ENCODE data around the gene LDHAL6A.
"Not testable (repeated sequence)": the region's sequence is repeated elsewhere in the genome, so short reads cannot be mapped to it uniquely, and the experiment has no call there.

Gene LDHAL6A

GRCh38 chr11:18455686-18456372, at the start of gene LDHAL6A:
Gene LDHAL6A (plus strand): TSS chr11:18455856. CDS start chr11:18456681, 825 bp downstream.
- no peak for DNase-seq
- in situ Hi-C loops (cut with MboI; ENCODE audit: low pct_unique_long_range_greater_than_20kb, low sequenced_read_pairs) = no loop called here

GRCh38 chr11:18407400-18407799, 48.3 kb upstream of the LDHAL6A start:
- DNase-seq; in situ Hi-C loops (cut with MboI; ENCODE audit: low pct_unique_long_range_greater_than_20kb, low sequenced_read_pairs): not testable (repeated sequence)

- in situ Hi-C loops (cut with MboI; ENCODE audit: low pct_unique_long_range_greater_than_20kb, low sequenced_read_pairs) = no loop called here
- DNase-seq = no peak
These were observed 46.9 kb upstream of the LDHAL6A start for GRCh38 chr11:18408558-18409291.

GRCh38 chr11:18416459-18416858, 39.2 kb upstream of the LDHAL6A start:
- in situ Hi-C loops (cut with MboI; ENCODE audit: low pct_unique_long_range_greater_than_20kb, low sequenced_read_pairs) = no loop called here
- DNase-seq = no peak

GRCh38 chr11:18419040-18419439, 36.6 kb upstream of the LDHAL6A start:
- DNase-seq = no peak
- in situ Hi-C loops (cut with MboI; ENCODE audit: low pct_unique_long_range_greater_than_20kb, low sequenced_read_pairs) = no loop called here

GRCh38 chr11:18420067-18420466, 35.6 kb upstream of the LDHAL6A start:
- in situ Hi-C loops (cut with MboI; ENCODE audit: low pct_unique_long_range_greater_than_20kb, low sequenced_read_pairs) = no loop called here
- DNase-seq = no peak

GRCh38 chr11:18427240-18427639, 28.4 kb upstream of the LDHAL6A start:
- in situ Hi-C loops (cut with MboI; ENCODE audit: low pct_unique_long_range_greater_than_20kb, low sequenced_read_pairs) = no loop called here
- DNase-seq = no peak

- in situ Hi-C loops (cut with MboI; ENCODE audit: low pct_unique_long_range_greater_than_20kb, low sequenced_read_pairs) = no loop called here
- no peak for DNase-seq
These were observed 26.3 kb upstream of the LDHAL6A start for GRCh38 chr11:18429332-18429731.

GRCh38 chr11:18438691-18439090, 17.0 kb upstream of the LDHAL6A start:
- in situ Hi-C loops (cut with MboI; ENCODE audit: low pct_unique_long_range_greater_than_20kb, low sequenced_read_pairs) = no loop called here
- no peak for DNase-seq

GRCh38 chr11:18449251-18449650, 6.4 kb upstream of the LDHAL6A start:
- DNase-seq = no peak
- in situ Hi-C loops (cut with MboI; ENCODE audit: low pct_unique_long_range_greater_than_20kb, low sequenced_read_pairs) = no loop called here

GRCh38 chr11:18452927-18453326, 2.7 kb upstream of the LDHAL6A start:
- DNase-seq = no peak
- in situ Hi-C loops (cut with MboI; ENCODE audit: low pct_unique_long_range_greater_than_20kb, low sequenced_read_pairs) = no loop called here

GRCh38 chr11:18457450-18457849, 1.8 kb downstream of the LDHAL6A start:
- no peak for DNase-seq
- in situ Hi-C loops (cut with MboI; ENCODE audit: low pct_unique_long_range_greater_than_20kb, low sequenced_read_pairs) = no loop called here

GRCh38 chr11:18459634-18460033, 4.0 kb downstream of the LDHAL6A start:
- in situ Hi-C loops (cut with MboI; ENCODE audit: low pct_unique_long_range_greater_than_20kb, low sequenced_read_pairs) = no loop called here
- DNase-seq = no peak

- no peak for DNase-seq
- in situ Hi-C loops (cut with MboI; ENCODE audit: low pct_unique_long_range_greater_than_20kb, low sequenced_read_pairs) = no loop called here
These were observed 6.3 kb downstream of the LDHAL6A start for GRCh38 chr11:18461909-18462308.

- no peak for DNase-seq
- in situ Hi-C loops (cut with MboI; ENCODE audit: low pct_unique_long_range_greater_than_20kb, low sequenced_read_pairs) = no loop called here
These were observed 7.8 kb downstream of the LDHAL6A start for GRCh38 chr11:18463439-18463838.

GRCh38 chr11:18466402-18466801, 10.7 kb downstream of the LDHAL6A start:
- in situ Hi-C loops (cut with MboI; ENCODE audit: low pct_unique_long_range_greater_than_20kb, low sequenced_read_pairs) = no loop called here
- DNase-seq = no peak

GRCh38 chr11:18468059-18468458, 12.4 kb downstream of the LDHAL6A start:
- in situ Hi-C loops (cut with MboI; ENCODE audit: low pct_unique_long_range_greater_than_20kb, low sequenced_read_pairs) = no loop called here
- DNase-seq = no peak

- DNase-seq = no peak
- in situ Hi-C loops (cut with MboI; ENCODE audit: low pct_unique_long_range_greater_than_20kb, low sequenced_read_pairs) = no loop called here
These were observed 13.3 kb downstream of the LDHAL6A start for GRCh38 chr11:18468961-18469360.

- in situ Hi-C loops (cut with MboI; ENCODE audit: low pct_unique_long_range_greater_than_20kb, low sequenced_read_pairs) = no loop called here
- no peak for DNase-seq
These were observed 16.3 kb downstream of the LDHAL6A start for GRCh38 chr11:18471995-18472394.

GRCh38 chr11:18472587-18472986, 16.9 kb downstream of the LDHAL6A start:
- in situ Hi-C loops (cut with MboI; ENCODE audit: low pct_unique_long_range_greater_than_20kb, low sequenced_read_pairs) = no loop called here
- DNase-seq = no peak

- in situ Hi-C loops (cut with MboI; ENCODE audit: low pct_unique_long_range_greater_than_20kb, low sequenced_read_pairs) = no loop called here
- no peak for DNase-seq
These were observed 23.4 kb downstream of the LDHAL6A start for GRCh38 chr11:18479063-18479462.

All from KBM-7 (cell line).